HG02943 (cell line): ENCODE measurements around the gene CORO2B.
"Not testable (repeated sequence)": the region's sequence is repeated elsewhere in the genome, so short reads cannot be mapped to it uniquely, and the experiment has no call there.

Source experiments
- ATAC-seq: cut with Tn5 transposase; IDR thresholded peaks from one replicate; pipeline ENCODE4 v1.9.1; 2021; ENCODE audit warnings: mild to moderate bottlenecking, low read depth, moderate library complexity; ENCODE audit not compliant: unreplicated experiment

Gene CORO2B

DNA sequence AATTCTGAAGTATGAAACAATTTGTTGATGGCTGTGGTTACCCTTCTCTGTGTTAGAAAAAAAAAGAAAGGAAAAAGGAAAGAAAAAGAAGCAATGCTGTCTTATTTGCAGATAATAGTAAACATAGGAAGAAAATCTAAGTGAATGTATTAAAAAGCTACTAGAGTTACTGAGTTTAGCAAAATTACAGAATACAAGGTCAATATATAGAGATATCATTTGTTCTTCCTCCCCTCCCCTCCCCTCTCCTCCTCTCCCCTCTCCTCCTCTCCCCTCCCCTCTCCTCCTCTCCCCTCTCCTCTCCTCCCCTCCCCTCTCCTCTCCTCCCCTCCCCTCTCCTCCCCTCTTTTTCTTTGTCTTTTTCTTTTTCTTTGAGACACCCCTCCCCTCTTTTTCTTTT, 172.8 kb downstream of the CORO2B start:
- no peak for ATAC-seq

DNA sequence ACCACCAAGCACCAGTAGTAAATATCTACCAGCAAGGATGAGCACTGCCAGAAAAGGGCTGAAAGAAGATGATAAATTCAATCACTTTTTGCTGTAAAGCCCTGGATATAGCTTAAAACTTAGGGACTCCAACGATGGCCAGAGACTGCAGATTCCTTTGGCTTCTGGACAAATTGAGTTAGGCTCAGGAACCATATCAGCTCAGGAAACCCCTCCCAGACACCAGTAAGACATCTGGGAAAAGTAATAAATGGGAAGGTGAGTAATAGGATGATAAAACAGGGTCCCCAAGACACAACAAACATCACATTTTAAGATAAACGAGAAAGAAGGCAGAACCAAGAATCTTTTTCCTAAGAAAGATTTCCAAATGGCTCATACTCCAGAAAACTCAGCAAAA, 176.9 kb downstream of the CORO2B start:
- ATAC-seq, result no peak

DNA sequence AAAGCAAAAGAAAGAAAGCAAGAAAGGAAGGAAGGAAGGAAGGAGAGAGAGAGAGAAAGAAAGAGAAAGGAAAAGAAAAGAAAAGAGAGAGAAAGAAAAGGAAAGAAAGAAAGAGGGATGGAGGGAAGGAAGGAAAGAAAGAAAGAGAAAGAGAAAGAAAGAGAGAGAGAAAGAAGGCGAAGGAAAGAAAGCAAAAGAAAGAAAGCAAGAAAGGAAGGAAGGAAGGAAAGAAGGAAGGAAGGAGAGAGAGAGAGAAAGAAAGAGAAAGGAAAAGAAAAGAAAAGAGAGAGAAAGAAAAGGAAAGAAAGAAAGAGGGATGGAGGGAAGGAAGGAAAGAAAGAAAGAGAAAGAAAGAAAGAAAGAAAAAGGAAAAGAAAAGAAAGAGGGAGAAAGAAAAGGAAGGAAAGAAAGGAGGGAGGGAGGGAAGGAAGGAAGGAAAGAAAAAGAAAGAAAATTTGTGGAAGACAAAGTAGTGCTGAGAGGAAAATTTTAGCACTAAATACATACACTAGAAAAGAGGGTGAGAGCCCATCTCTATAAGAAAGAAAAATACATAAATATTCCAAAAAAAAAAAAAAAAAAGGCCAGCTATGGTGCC, 181.3 kb downstream of the CORO2B start:
- ATAC-seq, result not testable (repeated sequence)

DNA sequence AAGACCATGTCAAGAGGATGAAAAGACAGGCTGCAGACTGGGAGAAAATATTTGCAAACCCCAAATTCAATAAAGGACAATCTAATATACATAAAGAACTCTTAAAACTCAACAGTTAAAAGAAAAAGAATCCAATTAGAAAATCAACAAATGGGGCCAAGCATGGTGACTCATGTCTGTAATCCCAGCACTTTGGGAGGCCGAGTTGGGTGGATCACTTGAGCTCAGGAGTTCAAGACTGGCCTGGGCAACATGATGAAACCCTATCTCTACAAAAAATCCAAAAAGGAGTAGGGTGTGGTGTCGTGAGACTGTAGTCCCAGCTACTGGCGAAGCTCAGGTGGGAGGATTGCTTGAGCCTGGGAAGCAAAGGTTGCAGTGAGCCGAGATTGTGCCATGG, 184.3 kb downstream of the CORO2B start:
- ATAC-seq, result no peak

DNA sequence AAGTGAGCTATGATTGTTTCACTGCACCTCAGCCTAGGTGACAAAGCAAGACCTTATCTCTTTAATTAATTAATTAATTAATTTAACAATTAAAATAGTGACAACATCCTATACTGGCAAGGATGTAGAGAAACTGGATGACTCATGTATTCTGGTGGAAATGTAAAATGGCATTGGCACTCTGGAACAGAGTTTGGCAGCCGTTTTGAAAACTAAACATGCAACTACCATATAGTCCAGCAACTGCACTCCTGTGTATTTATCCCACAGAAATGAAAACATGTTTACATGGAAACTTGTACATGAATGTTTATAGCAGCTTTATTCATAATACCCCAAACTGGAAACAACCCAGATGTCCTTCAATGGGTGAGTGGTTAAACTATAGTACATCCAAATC, 185.3 kb downstream of the CORO2B start:
- no peak for ATAC-seq

DNA sequence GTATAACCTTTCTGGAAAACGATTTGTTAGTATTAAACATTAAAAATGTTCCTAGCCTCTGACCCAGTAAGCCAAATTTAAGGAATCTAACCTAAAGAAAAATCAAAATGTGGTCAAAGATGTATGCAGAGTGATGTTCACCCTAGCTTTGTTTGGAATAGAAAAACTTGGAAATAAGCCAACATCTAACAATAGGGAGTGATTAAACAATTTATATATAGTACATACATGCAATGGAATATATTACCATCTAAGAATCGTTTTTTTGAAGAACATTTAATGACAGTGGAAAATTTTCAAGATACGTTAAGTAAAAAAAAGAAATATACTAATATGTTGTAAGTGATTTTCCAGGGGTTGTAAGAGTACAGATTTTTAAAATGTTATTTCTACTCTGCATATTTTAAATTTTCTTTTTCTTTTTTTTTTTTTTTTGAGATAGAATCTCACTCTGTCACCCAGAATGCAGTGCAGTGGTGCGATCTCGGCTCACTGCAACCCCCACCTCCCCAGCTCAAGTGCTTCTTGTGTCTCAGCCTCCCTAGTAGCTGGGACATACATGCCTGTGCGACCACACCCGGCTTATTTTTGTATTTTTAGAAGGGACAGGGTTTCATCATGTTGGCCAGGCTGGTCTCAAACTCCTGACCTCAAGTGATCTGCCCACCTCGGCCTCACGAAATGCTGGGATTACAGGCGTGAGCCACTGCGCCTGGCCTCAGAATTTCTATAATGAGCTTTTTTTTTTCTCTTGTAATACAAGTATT, 187.0 kb downstream of the CORO2B start:
- ATAC-seq, result no peak

DNA sequence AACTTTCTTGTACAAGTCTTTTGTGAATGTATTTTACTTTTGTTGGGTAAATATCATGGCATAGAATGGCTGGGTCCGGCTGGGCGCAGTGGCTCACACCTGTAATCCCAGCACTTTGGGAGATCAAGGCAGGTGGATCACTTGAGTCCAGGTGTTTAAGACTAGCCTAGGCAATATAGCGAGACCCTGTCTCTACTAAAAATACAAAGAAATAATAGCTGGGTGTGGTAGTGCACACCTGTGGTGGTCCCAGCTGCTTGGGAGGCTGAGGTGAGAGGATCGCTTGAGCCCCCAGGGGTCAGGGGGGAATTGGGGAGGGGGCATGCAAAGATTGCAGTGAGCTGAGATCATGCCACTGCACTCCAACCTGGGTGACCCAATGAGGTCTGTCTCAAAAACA, 189.0 kb downstream of the CORO2B start:
- no peak for ATAC-seq

DNA sequence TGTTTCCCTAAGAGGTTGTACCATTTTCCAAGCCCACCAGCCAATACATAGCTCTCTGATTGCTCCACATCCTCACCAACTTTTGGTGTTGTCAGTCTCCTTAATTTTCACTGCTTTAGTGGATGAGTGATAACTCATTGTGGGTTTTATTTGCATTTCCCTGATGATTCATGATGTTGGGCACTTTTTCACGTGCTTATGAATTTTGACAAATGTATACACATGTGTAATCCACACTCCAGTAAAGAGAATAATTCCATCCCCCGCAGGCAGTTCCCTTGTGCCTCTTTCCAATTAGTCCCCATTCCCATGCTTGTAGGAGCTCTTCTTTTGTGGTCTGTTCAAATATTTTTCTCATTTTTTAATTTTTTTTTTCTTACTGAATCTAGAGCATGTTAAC, 189.5 kb downstream of the CORO2B start:
- no peak for ATAC-seq

DNA sequence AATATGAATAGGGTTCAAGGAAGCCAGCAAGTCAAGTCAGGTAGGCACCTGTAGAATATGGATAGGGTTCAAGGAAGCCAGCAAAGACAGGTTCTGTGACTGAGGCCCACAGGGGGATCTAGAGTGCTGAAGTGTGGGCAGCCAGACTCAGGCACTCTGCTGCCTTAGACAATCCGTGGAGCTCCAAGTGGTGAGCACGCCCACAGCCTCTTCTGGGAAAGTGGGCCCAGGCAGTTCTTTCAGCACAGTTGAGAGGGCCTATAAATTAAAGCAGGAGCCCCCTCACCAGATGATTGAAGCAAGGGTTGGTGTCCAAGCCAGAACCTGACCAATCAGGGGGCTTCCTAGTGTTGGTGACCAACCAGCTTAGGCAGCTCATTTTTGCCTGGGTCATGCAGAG, 190.9 kb downstream of the CORO2B start:
- no peak for ATAC-seq

DNA sequence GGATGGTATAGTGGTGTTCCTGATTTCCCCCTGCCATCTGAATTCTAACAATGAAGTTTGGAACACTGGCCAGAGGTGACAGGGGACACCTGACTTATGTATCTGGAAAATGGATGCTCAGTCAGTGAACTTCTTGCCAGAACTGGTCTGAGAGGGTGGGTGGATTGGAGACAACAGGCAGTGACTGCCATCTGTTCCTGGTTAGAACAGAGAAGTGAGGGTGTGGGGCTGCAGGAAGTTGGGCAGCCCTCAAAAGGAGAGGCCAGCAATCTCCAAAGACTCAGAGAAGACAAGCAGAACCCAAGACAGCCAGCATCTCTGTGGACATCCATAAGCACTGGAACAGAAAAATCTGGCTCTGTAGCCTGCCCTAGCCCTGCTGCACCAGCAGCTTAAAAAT, 191.4 kb downstream of the CORO2B start:
- ATAC-seq, result no peak

DNA sequence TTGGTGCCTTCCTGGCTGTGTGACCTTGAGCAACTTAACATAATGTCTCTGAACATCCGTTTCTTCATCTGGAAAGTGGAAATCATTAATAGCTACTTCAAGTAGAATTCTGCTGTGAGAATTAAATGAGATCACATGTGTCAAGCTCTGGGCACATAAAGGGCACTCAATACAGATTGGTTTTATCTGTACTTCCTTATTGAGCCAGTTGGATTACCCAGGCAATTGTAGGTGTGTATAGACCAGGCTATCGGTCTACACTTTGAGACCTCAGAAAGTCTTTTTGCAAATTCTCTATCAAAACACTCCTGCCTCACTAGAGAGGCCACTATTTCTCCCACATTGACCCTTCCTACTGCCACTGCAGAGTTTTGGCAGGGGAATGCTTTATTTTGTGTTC, 194.2 kb downstream of the CORO2B start:
- no peak for ATAC-seq

DNA sequence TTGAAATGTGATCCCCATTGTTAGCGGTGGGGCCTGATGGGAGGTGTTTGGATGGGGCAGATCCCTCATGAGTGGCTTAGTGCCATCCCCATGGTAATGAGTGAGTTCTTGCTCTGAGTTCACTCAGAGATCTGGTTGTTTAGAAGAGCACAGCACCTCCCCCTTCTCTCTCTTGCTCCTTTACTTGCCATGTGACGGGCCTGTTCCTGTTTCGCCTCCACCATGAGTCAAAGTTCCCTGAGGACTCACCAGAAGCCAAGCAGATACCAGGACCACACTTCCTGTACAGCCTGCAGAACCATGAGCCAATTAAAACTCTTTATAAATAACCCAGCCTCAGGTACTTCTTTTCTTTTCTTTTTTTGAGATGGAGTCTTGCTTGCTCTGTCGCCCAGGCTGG, 195.3 kb downstream of the CORO2B start:
- ATAC-seq, result no peak

DNA sequence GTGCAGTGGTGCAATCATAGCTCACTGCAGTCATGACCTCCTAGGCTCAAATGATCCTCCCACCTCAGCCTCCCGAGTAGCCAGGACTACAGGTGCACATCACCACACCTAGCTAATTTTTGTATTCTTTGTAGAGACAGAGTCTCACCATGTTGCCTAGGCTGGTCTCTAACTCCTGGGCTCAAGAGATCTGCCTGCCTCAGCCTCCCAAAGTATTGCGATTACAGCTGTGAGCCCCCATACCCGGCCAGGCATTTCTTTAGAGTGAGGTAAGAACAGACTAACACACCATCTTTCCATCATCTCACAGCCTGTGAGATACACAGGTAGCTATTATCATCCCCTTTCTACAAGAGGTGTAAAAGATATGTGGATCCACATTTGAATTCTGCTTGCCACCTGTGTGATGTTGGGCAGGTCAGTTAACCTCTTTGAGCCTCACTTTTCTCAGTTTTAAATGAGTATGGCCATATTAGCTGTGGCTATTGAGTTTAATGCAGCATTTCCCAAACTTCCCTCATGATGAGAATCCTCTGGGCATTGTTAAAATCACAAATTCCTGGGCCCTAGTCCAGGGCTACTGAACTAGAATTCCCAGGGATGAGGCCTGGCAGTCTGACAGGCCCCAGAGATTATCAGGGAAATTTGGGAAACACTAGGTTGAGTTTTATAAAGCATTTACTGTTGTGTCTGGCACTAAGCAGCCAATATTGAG, 195.9 kb downstream of the CORO2B start:
- ATAC-seq, result no peak

DNA sequence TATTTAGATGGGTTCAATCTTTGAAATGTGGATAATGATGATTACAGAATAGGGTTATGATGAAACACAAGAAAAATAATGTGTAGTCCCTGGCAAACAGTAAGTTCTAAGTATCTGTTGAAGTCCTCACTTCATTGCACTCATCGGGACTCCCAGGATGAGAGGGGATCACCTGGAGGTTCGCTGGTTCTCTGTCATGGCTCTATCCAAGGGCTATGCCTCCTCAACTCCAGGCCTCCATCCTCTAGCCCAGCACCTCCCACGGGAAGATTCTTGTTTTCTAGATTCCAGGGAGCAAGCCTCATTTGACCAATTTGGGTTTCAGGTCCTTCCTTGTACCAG, 196.4 kb downstream of the CORO2B start:
- ATAC-seq, result no peak

DNA sequence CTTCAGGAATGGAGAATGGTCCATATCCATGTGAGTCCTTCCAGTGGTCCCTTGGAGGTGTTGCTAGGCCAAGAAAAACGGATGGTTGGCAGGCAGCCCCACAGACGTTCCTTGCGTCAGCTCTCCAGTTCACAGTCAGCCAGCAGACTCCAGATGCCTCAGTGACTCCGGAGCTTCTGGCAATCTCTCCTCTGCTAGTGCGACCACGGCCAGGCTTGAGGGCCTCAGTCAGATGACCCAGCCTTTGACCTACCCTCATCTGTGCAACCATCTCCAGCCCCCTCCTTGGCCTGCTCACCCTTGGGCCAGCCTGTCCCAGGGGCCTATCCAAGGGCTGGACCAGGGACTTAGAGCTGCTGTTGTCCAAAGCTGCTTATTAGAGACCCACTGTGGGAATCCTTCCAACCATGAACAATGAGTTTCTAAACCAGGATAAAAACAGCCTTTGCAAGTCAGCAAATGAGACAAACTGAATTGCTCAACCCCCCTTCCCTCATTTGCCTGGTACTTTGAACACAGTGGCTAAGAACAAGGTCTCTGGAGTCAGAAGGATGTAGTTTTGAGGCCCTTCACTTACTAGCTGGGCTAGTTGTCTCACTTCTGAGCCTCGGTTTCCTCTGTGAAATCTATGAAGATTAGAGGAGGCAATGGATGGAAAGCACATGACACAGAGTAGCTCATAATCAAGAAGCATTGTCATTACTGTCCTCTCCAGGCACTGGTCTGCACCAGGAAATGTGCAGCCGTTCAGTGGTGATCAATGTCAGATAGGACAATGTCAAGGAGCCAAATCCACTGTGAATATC, 197.1 kb downstream of the CORO2B start:
- ATAC-seq, result no peak

DNA sequence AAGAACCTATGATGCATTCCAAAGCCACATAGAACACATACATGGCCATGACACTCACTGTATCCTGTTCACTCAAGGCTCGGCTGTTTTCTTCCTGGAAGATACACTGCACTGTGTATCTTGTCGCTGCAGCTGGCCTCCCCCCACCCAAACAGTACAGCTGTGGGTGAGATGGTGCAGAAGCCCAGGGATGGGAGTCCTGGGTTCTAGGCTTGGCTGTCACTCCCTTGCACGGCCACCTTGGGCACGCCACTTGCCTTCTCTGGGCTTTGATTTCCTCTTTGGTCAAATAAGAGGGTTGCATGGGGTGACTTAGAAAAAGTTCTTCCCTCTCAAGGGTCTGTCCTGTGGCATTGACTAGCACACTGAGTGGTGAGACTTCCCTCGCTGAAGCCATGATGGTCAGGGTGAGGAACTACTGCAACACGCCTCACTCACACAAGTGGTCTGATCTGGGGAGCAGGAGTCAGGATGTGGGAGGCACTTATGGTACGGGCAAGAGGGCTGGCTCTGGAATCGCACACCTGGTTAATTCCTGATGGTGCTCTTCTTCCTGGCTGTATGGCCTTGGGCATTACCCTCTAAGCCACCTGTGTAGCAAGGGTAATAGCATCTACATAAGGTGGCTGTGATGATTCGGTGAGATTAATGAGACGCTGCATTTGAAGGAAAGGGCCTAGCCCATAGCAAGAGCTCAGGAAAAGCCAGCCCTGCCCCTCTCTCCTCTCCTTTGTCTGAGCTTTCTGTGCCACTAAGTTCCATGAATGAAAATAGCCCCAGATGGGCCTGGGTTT, 197.9 kb downstream of the CORO2B start:
- no peak for ATAC-seq
